Measurements from ENCODE around the gene SYT10.

Gene SYT10

DNA sequence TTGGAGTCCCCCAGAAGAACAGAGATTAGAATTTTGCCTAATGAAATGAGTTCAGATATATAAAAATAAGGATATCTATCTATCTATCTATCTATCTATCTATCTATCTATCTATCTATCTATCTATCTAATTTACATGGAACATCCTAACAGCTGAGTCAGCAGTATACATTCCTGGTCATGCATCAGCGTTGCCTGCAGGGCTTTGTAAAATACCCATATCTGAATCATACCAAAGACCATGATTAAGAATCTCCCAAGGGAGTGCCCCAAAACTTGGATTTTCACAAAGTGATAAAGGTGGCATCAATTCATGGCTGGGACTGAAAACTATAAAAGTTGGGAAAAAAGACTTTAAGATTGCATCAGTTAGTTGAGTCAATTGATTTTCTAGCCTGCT, 32.7 kb upstream of the SYT10 start:
- Histone ChIP-seq H3K36me3 (no peaks in the 10 kb centered on the region), H3K27ac (no peak overlapping the region), H3K4me1 (no peaks in the 10 kb centered on the region), H3K4me3 (no peak overlapping the region), H3K27me3 (no peaks in the 10 kb centered on the region), H3K9me3 (no peaks in the 10 kb centered on the region)
- no peak for DNase-seq
- TF ChIP-seq, protein P1, sequence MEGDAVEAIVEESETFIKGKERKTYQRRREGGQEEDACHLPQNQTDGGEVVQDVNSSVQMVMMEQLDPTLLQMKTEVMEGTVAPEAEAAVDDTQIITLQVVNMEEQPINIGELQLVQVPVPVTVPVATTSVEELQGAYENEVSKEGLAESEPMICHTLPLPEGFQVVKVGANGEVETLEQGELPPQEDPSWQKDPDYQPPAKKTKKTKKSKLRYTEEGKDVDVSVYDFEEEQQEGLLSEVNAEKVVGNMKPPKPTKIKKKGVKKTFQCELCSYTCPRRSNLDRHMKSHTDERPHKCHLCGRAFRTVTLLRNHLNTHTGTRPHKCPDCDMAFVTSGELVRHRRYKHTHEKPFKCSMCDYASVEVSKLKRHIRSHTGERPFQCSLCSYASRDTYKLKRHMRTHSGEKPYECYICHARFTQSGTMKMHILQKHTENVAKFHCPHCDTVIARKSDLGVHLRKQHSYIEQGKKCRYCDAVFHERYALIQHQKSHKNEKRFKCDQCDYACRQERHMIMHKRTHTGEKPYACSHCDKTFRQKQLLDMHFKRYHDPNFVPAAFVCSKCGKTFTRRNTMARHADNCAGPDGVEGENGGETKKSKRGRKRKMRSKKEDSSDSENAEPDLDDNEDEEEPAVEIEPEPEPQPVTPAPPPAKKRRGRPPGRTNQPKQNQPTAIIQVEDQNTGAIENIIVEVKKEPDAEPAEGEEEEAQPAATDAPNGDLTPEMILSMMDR (IDR thresholded peaks at IDR 0.05), result no peak
- intact Hi-C loops (cut with DNase I; ENCODE audit: low total_unique reads), result no loop called here

DNA sequence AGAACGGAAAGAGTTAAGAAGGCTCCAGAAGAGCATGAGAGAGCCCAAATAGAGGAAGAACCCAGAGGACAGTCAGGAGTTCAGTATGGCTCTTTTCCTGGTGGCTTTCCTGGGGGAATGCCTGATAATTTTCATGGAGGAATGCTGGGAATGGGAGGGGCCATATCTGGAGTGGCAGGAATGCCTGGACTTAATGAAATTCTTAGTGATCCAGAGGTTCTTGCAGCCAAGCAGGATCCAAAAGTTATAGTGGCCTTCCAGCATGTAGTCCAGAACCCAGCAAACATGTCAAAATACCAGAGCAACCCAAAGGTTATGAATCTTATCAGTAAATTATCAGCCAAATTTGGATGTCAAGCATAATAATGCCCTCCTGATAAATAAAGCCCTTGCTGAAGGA, 15.5 kb upstream of the SYT10 start:
- Histone ChIP-seq H3K27ac (no peak overlapping the region), H3K9me3 (no peaks in the 10 kb centered on the region), H3K4me1 (no peaks in the 10 kb centered on the region), H3K27me3 (no peaks in the 10 kb centered on the region), H3K36me3 (no peaks in the 10 kb centered on the region), H3K4me3 (no peak overlapping the region)
- no peak for DNase-seq
- intact Hi-C loops (cut with DNase I; ENCODE audit: low total_unique reads), result no loop called here
- TF ChIP-seq, protein P1 (IDR thresholded peaks at IDR 0.05), result no peak

DNA sequence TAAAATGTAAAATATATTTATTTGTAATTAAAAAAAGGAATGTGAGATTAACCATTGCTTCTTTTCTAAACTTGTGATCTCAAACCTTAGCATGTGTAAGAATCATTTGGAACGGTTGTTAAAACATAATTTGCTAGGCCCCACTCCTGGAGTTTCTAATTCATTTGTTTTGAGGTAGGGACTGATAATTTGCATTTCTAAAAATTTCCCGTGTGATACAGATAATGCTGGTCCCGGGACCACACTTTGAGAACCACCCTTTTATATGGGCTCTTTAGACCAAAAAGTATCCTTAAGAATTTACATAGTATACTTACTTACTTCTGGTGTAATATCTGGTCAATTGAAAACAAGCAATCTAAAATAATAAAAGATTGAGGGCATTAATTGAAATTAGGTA, 10.9 kb upstream of the SYT10 start:
- Histone ChIP-seq H3K4me3 (no peak overlapping the region), H3K27ac (no peak overlapping the region), H3K9me3 (no peaks in the 10 kb centered on the region), H3K27me3 (no peaks in the 10 kb centered on the region), H3K36me3 (no peaks in the 10 kb centered on the region), H3K4me1 (no peaks in the 10 kb centered on the region)
- intact Hi-C loops (cut with DNase I; ENCODE audit: low total_unique reads), result no loop called here
- TF ChIP-seq, protein P1 (IDR thresholded peaks at IDR 0.05), result no peak
- no peak for DNase-seq

DNA sequence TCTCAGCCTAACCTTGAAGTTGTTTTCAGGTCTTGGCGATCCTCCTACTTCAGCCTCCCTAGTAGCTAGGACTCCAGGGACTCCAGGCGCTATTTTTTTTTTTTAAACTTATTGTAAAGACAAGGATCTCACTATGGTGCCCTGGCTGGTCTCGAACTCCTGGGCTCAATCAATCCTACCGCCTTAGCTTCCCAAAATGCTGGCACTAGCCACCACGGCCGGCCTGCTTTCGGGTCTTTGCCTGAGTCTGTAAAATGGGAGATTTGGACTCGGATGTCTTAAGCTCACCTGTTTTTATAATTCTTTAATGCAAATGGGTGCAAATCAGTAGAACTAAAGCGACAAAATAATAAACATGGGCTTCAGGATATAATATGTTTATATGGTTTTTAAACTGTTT, 858 bp upstream of the SYT10 start:
- intact Hi-C loops (cut with DNase I; ENCODE audit: low total_unique reads), result no loop called here
- TF ChIP-seq, protein P1 (IDR thresholded peaks at IDR 0.05), result no peak
- Histone ChIP-seq H3K36me3 (no peaks in the 10 kb centered on the region), H3K27me3 (peaks cover 0 to 21% of the 10 kb centered on the region in 2 donors), H3K9me3 (no peaks in the 10 kb centered on the region), H3K4me3 (no peak overlapping the region), H3K27ac (no peak overlapping the region), H3K4me1 (peaks cover 0 to 17% (median 11%) of the 10 kb centered on the region in 4 donors)
- DNase-seq, result no peak

DNA sequence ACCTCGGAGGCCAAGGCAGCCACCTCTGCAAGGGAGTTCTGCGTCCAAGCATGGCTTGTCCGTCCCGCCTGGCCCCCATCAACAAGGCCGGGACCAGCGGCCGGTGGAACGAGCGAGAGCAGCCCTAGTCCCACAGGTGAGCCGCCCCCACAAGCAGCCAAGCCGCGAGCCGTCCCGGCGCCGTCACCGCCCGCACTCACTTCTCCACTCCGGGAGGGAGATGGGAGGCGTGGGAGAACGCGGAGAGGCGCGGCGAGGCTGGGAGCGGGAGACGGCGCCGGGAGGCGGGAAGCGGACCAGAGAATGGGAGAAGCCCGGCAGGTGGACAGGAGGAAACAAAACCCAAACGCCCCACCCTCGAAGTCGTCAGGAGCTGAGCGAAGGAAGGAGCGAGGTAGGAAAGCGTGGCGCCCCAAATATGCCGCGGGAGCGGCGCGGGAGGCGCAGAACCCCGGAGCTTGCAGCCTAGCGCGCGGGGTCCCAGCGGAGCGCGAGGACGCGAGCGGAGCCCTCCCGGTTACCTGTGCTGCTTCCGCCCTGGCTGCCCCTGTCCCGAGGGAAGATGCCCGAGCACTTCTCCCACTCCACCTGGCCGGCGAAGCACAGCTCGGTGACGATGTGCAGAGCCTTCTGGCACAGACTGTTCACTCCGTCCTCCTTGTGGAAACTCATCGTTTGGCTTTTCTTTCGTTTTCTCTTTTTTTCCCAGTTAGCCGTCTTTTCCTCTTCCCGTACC, 600 bp downstream of the SYT10 start:
- no peaks in the 10 kb centered on the region for H3K9me3 ChIP-seq
- H3K27me3 ChIP-seq, result peaks cover 0 to 21% of the 10 kb centered on the region in 2 donors
- no peaks in the 10 kb centered on the region for H3K36me3 ChIP-seq
- H3K4me3 ChIP-seq, result peak overlapping the region; percentile 45 to 56
- TF ChIP-seq, protein P1 (IDR thresholded peaks at IDR 0.05), result no peak
- no peak for DNase-seq
- no peak overlapping the region for H3K27ac ChIP-seq
- peaks cover 0 to 17% (median 11%) of the 10 kb centered on the region in 4 donors for H3K4me1 ChIP-seq
- intact Hi-C loops (cut with DNase I; ENCODE audit: low total_unique reads), result no loop called here
